Esophagus (tissue), 2 donors: ENCODE measurements around the gene USP7. TPM values are rescaled to one million over a fixed set of nuclear protein-coding genes. Genes with fewer than 3 reads are reported as not detected.
"Not testable (repeated sequence)": the region's sequence is repeated elsewhere in the genome, so short reads cannot be mapped to it uniquely, and the experiment has no call there.

Source experiments
- H3K27ac ChIP-seq, 2 donors: one replicate each; pipeline ENCODE4 v1.5.1; 2013; ENCODE audit warnings: low read depth in 2 of 2, mild to moderate bottlenecking in 2 of 2, inconsistent platforms in 1 of 2, low read length in 1 of 2, moderate library complexity in 1 of 2
- H3K27me3 ChIP-seq, 2 donors: one replicate each; pipeline ENCODE4 v1.6.1; 2013; ENCODE audit warnings: low read length in 2 of 2, control low read depth in 1 of 2, mild to moderate bottlenecking in 1 of 2; ENCODE audit not compliant: insufficient read depth in 2 of 2, control insufficient read depth in 1 of 2
- H3K36me3 ChIP-seq, 2 donors: one replicate each; pipeline ENCODE4 v1.6.1; 2013; ENCODE audit warnings: low read length in 1 of 2; ENCODE audit not compliant: control insufficient read depth in 2 of 2, insufficient read depth in 2 of 2
- H3K4me1 ChIP-seq, 2 donors: one replicate each; pipeline ENCODE4 v1.6.1; 2013; ENCODE audit warnings: low read length in 1 of 2; ENCODE audit not compliant: control insufficient read depth in 2 of 2, insufficient read depth in 2 of 2
- H3K4me3 ChIP-seq, 2 donors: one replicate each; pipeline ENCODE4 v1.5.1; 2013; ENCODE audit warnings: low read length in 2 of 2, mild to moderate bottlenecking in 2 of 2, low read depth in 1 of 2, moderate library complexity in 1 of 2
- H3K9me3 ChIP-seq, 2 donors: one replicate each; pipeline ENCODE4 v1.6.1; 2013; ENCODE audit warnings: mild to moderate bottlenecking in 2 of 2, low read depth in 1 of 2, low read length in 1 of 2, moderate library complexity in 1 of 2; ENCODE audit not compliant: control insufficient read depth in 2 of 2, insufficient read depth in 1 of 2
- WGBS, 2 donors: extraction: QIAGEN DNeasy Blood & Tissue Kit; methylation state at CpG; one replicate each; pipeline ENCODE4 v1.1.7; 2013; 5-methylcytosine and 5-hydroxymethylcytosine counted together
- polyA plus RNA-seq, 2 donors: library from polyadenylated mRNA; stranded (reverse); fragments of 200-250 nt; gene quantifications; one replicate each; pipeline ENCODE4 v1.2.3, GENCODE V29; 2013
- donor health status: healthy with polysubstance abuse.
- donor health status: Bipolar disorder and iron deficiency.

Gene USP7
- polyA plus RNA-seq, 2 donors, result 27.8 to 34.6 TPM

- 70 to 73% methylated on average over 6 of the region's 6 CpGs for WGBS, 2 donors
- Histone ChIP-seq H3K36me3 (peaks cover 22 to 23% of the 10 kb centered on the region in 2 donors), H3K4me1 (no peaks in the 10 kb centered on the region), H3K27me3 (no peaks in the 10 kb centered on the region), H3K9me3 (no peaks in the 10 kb centered on the region), H3K4me3 (no peak overlapping the region), H3K27ac (no peak overlapping the region)
These were observed 42.9 kb downstream of the USP7 start for GRCh38 chr16:8920645-8921346.

- Histone ChIP-seq H3K4me3 (no peak overlapping the region), H3K36me3 (peaks cover 22 to 23% of the 10 kb centered on the region in 2 donors), H3K27ac (no peak overlapping the region), H3K27me3 (no peaks in the 10 kb centered on the region), H3K4me1 (no peaks in the 10 kb centered on the region), H3K9me3 (no peaks in the 10 kb centered on the region)
- WGBS, 2 donors, result 77 to 82% methylated on average over 11 of the region's 11 CpGs
These were observed 43.7 kb downstream of the USP7 start for GRCh38 chr16:8919934-8920462.

- no peaks in the 10 kb centered on the region for H3K4me1 ChIP-seq
- no peaks in the 10 kb centered on the region for H3K9me3 ChIP-seq
- no peak overlapping the region for H3K27ac ChIP-seq
- peaks cover 21 to 23% of the 10 kb centered on the region in 2 donors for H3K36me3 ChIP-seq
- H3K27me3 ChIP-seq, result no peaks in the 10 kb centered on the region
- WGBS, 2 donors, result 79 to 83% methylated on average over 18 of the region's 18 CpGs
- no peak overlapping the region for H3K4me3 ChIP-seq
These were observed 44.4 kb downstream of the USP7 start for GRCh38 chr16:8919089-8919933.

DNA sequence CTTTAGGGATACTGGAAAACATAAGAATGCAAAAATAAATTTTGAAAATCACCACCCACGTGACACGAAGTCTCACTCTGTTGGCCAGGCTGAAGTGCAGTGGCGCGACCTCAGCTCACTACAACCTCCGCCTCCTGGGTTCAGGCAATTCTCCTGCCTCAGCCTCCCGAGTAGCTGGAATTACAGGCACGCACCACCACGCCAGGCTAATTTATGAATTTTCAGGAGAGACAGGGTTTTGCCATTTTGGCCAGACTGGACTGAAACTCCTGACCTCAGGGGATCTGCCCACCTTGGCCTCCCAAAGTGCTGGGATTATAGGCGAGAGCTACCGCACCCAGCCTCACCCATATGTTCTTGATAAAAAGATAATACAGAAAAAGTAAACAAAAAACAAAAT is 46.4 kb downstream of the USP7 start:
- H3K9me3 ChIP-seq, H3K4me3 ChIP-seq, H3K27ac ChIP-seq, H3K27me3 ChIP-seq, H3K4me1 ChIP-seq: not testable (repeated sequence)
- peaks cover 14 to 23% of the 10 kb centered on the region in 2 donors for H3K36me3 ChIP-seq
- 93 to 96% methylated on average over 10 of the region's 10 CpGs for WGBS, 2 donors

DNA sequence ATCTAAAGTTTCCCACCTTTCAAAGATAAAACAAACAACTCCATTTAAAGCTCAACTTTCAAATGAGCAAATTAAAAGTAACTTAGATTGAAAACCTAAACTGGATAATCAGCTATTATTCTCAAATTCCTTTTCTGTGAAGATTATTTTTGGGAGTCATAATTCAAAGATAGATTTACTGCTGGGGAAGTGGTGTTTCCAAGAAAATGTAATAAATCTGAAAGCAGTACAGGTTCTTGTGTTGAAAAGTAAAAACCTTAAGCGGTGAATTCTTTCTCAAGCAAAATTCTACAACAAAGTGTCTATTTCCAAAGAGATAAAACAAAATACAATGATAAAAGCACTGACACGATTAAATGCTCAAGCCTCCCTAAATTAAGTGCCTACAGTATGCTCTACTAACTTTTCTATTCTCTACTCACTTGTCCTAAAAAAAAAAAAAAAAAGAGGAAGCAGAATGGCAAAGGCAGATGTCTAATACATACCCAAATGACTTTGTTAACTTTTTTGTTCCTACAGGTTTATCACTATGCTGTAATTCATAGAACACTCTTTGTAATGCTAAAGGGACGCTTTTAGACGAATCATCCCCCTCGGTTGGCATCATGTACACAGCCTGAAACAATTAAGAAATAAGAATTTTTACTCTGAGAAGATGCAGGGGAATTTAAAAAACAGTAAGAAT is 47.0 kb downstream of the USP7 start:
- Histone ChIP-seq H3K27me3 (no peaks in the 10 kb centered on the region), H3K4me1 (no peaks in the 10 kb centered on the region), H3K27ac (no peak overlapping the region), H3K36me3 (peaks cover 12 to 18% of the 10 kb centered on the region in 2 donors), H3K4me3 (no peak overlapping the region), H3K9me3 (no peaks in the 10 kb centered on the region)
- WGBS, 2 donors, result 83 to 90% methylated on average over 5 of the region's 5 CpGs

GRCh38 chr16:8915722-8916301 is 47.9 kb downstream of the USP7 start:
- peaks cover 16 to 19% of the 10 kb centered on the region in 2 donors for H3K36me3 ChIP-seq
- no peaks in the 10 kb centered on the region for H3K9me3 ChIP-seq
- H3K4me1 ChIP-seq, result no peaks in the 10 kb centered on the region
- 51 to 71% methylated on average over 7 of the region's 7 CpGs for WGBS, 2 donors
- H3K27ac ChIP-seq, result no peak overlapping the region
- H3K4me3 ChIP-seq, result no peak overlapping the region
- no peaks in the 10 kb centered on the region for H3K27me3 ChIP-seq

DNA sequence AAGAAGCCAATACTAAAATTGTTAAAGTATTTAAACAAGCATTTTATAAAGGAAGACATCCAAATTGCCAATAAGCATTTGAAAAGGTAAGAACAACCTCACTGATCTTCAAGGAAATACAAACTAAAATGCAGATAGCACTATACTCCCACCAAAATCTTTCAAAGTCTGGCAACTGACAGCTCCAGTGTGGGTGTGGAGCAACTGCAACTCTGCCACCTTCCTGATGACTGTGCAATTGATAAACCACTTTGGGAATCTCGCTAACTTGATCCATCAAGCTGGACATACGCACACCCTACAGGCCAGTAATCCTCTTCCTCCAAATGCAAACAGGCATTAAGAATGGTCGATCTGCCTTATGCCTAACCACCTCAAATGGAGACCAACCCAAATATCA is 49.6 kb downstream of the USP7 start:
- H3K27ac ChIP-seq, result no peak overlapping the region
- H3K27me3 ChIP-seq, result no peaks in the 10 kb centered on the region
- no peaks in the 10 kb centered on the region for H3K9me3 ChIP-seq
- WGBS, 2 donors, result 83 to 86% methylated on average over 3 of the region's 3 CpGs
- H3K4me1 ChIP-seq, result peaks cover 0 to 1% of the 10 kb centered on the region in 2 donors
- H3K4me3 ChIP-seq, result no peak overlapping the region
- H3K36me3 ChIP-seq, result peaks cover 7 to 13% of the 10 kb centered on the region in 2 donors

- Histone ChIP-seq H3K4me1 (peaks cover 0 to 4% of the 10 kb centered on the region in 2 donors), H3K27ac (no peak overlapping the region), H3K36me3 (peaks cover 7 to 12% of the 10 kb centered on the region in 2 donors), H3K9me3 (no peaks in the 10 kb centered on the region), H3K27me3 (no peaks in the 10 kb centered on the region), H3K4me3 (no peak overlapping the region)
- 81 to 82% methylated on average over 4 of the region's 4 CpGs for WGBS, 2 donors
These were observed 50.9 kb downstream of the USP7 start for GRCh38 chr16:8912793-8913192.

GRCh38 chr16:8910811-8911210 is 52.9 kb downstream of the USP7 start:
- no peak overlapping the region for H3K27ac ChIP-seq
- WGBS, 2 donors, result 72 to 90% methylated on average over 1 of the region's 1 CpG
- peaks cover 12 to 19% of the 10 kb centered on the region in 2 donors for H3K36me3 ChIP-seq
- H3K4me3 ChIP-seq, result no peak overlapping the region
- H3K9me3 ChIP-seq, result no peaks in the 10 kb centered on the region
- H3K27me3 ChIP-seq, result no peaks in the 10 kb centered on the region
- peaks cover 0 to 4% of the 10 kb centered on the region in 2 donors for H3K4me1 ChIP-seq
